GM19452 (cell line): ENCODE data around the gene TMEM30A.

ENCODE experiments used
- ATAC-seq: cut with Tn5 transposase; IDR thresholded peaks from one replicate; pipeline ENCODE4 v1.9.1; 2021; ENCODE audit not compliant: unreplicated experiment

Gene TMEM30A

GRCh38 chr6:75292555-75292954, 8.0 kb upstream of the TMEM30A start:
- no peak for ATAC-seq

GRCh38 chr6:75291744-75292143, 7.2 kb upstream of the TMEM30A start:
- no peak for ATAC-seq

- no peak for ATAC-seq
These were observed 6.7 kb upstream of the TMEM30A start for GRCh38 chr6:75291331-75291730.

- ATAC-seq, result no peak
These were observed 5.7 kb upstream of the TMEM30A start for GRCh38 chr6:75290136-75290945.

GRCh38 chr6:75288023-75288422, 3.4 kb upstream of the TMEM30A start:
- ATAC-seq, result no peak

- no peak for ATAC-seq
These were observed 2.8 kb upstream of the TMEM30A start for GRCh38 chr6:75287424-75287823.

GRCh38 chr6:75286955-75287354, 2.4 kb upstream of the TMEM30A start:
- ATAC-seq, result no peak

GRCh38 chr6:75285283-75285639, 669 bp upstream of the TMEM30A start:
- ATAC-seq, result peak; percentile 9

- peak; percentile 20 for ATAC-seq
These were observed 523 bp downstream of the TMEM30A start for GRCh38 chr6:75283907-75284631.

- no peak for ATAC-seq
These were observed 1.9 kb downstream of the TMEM30A start for GRCh38 chr6:75282706-75283105.

GRCh38 chr6:75281653-75282052, 2.9 kb downstream of the TMEM30A start:
- no peak for ATAC-seq

- ATAC-seq, result no peak
These were observed 4.3 kb downstream of the TMEM30A start for GRCh38 chr6:75280131-75280855.

GRCh38 chr6:75279418-75279817, 5.2 kb downstream of the TMEM30A start:
- no peak for ATAC-seq

GRCh38 chr6:75278474-75279077, 6.0 kb downstream of the TMEM30A start:
- no peak for ATAC-seq

- no peak for ATAC-seq
These were observed 9.5 kb downstream of the TMEM30A start for GRCh38 chr6:75275067-75275466.

GRCh38 chr6:75273009-75273408, 11.6 kb downstream of the TMEM30A start:
- no peak for ATAC-seq

GRCh38 chr6:75272145-75272840, 12.3 kb downstream of the TMEM30A start:
- ATAC-seq, result no peak

- no peak for ATAC-seq
These were observed 15.6 kb downstream of the TMEM30A start for GRCh38 chr6:75268988-75269354.

- no peak for ATAC-seq
These were observed 16.2 kb downstream of the TMEM30A start for GRCh38 chr6:75268121-75268987.

- ATAC-seq, result no peak
These were observed 17.1 kb downstream of the TMEM30A start for GRCh38 chr6:75267461-75267860.
